GM18868 (cell line): ENCODE data around the gene CUL4A.

Source experiments
- ATAC-seq: cut with Tn5 transposase; IDR thresholded peaks from one replicate; pipeline ENCODE4 v1.9.1; 2021; ENCODE audit warnings: mild to moderate bottlenecking, moderate library complexity; ENCODE audit not compliant: unreplicated experiment

Gene CUL4A

DNA sequence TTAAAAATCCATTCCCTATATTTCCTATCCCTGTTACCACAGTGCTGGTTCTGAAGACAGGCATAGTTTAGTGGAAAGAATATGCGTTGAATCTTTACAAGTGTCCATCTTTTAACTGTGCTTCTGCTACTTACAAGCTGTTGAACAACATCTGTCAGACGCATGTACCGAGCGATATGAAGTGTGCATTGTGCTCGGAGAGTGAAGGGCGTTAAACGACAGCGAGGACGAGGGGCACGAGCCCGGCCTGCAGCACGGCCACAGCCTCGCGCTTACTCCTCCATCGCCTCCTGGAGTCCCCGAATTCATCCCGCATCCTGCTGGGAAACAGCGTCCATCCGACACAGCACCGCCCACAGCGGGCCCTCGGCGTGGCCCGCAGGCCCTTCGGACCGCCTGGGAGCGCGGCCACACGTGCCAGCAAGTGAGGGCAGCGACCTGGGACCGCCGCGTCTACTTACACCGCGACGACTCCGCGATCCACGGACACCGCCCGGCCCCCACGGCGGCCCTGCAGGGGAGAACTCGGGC, 1.5 kb upstream of the CUL4A start:
- no peak for ATAC-seq

DNA sequence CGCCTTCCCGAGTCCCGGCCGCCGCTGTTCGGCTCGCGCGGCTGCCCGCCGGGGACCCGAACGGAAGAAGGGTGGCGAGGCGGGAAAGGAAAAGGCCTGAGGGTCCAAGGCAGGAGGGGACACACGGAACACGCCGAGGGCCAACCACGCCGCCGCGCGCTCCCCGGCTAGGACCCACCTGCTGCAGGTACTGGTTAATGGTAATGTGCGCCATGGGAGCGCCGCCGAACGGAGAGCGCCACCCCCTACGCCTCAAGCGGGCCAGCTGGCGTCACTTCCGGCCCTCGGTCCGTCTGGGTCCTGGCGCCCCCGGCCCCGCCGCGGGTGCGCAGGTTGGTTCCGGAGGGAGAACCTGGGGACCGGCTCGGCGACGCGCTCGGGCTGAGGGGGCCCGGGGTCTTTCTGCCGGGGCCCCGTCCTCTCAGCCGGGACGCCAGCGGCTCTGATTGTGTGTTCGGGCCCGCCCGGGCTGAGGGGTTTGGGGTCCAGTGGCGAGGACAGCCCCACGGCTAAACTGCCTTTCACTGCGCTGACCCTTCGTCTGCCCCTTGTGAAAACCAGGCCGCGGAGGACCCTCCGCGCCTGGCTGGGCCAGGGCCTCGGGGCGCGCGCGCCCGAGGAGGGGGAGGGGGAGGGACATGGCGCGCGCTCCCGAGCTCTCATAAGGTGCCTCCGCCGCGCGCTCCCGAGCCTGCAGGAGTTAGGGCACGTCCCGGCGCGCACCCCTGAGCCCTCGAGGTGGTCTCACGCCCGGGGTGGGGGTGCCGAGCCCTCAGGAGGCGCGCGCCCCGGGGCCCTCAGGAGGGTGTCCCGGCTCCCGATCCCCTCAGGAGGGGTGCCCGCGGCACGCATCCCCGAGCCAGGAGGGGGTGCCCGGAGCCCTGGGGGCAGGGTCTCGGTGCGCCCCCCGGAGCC, 735 bp upstream of the CUL4A start, which contains the start of gene PCID2:
PCID2 (minus strand) TSS at position 249 of the 915 bp plus-strand sequence; CDS start at position 214, 35 bp downstream.
- ATAC-seq: peak; percentile 75

DNA sequence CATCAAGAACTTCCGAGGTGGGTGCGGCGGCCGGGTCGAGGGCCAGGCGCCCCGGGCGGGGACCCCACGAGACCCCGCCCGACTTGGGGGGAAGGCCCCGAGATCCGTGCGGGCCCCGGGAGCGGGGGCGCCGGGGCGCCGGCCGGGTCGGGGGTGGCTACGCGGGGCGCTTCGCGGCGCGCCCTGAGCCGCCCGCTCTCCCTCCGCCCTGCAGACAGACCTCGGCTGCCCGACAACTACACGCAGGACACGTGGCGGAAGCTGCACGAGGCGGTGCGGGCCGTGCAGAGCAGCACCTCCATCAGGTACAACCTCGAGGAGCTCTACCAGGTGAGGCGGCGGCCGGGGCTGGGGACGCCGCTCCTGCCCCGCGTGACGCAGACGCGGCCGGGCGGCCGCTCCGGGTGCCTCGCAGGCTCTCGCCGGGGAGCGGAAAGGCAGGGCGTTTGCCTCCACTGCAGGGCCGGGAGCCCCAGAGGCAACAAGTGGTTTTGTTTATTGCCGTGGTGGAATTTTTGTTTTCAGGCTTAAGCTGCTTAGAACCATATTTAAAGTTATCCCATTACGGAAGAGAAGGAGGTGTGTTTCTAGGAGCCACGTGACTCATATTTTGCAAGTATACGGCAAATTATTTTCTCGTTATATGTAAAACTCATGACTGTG, 477 bp downstream of the CUL4A start:
- peak; percentile 37 for ATAC-seq

DNA sequence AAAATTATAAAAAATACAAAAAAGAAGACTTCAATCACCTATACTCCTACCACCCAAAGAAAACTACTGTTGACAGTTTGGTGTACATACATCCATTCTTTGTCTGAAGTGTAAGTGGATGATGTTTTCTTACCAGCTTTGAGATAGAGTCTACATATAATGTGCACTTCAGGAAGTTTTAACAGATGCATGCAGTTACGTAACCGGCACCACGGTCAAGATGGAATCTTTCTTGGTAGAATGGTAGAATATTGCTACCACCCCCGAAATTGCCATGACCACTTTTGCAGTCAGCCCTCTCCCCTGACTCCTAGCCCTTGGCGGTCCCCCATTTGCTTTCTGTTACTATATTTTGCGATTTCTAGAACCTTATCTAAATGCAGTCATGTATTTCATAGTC, 1.4 kb downstream of the CUL4A start:
- ATAC-seq: no peak

DNA sequence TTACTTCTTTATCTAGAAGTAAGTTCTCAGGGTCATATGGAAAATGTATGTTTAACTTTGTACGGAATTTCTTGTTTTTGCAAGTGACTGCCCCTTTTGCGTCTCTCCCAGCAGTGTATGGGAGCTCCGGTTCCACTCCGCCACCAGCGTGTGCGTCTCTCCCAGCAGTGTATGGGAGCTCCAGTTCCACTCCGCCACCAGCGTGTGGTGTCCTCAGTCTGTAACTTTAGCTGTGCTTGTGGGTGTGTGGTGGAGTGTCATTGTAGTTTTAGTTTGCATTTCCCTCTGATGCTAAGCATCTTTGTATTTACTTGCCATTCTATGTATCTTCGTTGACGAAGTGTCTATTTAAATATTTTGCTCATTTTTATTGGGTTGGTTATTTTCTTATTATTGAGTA, 2.4 kb downstream of the CUL4A start:
- no peak for ATAC-seq

DNA sequence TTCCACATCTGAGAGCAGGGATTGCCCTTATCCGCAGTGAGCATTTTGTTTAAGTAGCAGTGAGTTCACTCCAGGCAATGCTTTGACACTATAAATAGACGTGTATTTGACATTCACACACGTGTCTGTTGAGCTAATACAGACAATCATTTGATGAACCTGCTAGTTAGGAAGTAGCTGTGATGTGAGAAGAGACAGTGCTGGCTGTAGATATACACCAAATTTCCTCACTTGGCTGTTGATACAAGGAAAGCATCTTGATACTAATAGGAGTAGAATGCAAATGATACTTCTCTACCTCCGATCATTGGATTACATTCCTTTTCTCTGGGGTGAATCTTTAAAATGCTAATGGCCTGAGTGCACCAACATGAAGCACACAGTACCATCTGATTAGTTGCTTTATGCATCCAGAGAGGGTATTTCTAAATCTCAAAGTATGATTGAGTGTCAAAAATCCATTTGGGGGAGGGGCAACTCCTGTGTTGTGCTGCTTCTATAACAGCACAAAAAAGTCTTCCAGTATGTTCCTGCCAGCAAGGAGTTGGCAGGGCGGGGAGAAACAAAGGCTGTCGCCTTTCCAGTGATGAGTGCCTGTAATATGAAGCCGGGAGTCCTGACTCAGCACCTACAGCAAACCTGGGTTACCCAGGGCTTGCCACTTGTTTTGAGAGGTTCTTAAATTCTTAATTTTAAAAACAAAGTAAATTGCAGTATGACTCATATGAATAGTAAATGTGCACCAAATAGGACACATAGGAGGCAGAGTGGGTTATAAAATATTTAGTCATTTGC, 7.0 kb downstream of the CUL4A start:
- no peak for ATAC-seq

DNA sequence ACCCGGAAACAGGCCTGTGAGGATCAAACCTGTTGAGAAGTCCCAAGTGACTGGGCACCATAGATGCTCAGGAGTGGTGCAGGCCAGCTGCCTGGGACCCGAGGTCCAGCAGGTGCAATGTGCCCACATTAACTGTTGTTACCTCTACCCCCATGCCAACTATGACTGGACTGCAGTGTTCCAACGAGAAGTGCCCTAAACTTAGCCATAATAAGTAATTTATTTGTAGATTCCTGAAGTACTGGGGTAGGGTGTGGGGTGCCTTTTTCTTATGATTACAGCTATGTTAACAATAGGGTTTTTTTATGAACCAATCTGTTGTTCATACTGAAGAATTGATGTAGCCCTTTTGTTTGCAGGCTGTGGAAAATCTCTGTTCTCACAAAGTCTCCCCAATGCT, 9.2 kb downstream of the CUL4A start:
- no peak for ATAC-seq

DNA sequence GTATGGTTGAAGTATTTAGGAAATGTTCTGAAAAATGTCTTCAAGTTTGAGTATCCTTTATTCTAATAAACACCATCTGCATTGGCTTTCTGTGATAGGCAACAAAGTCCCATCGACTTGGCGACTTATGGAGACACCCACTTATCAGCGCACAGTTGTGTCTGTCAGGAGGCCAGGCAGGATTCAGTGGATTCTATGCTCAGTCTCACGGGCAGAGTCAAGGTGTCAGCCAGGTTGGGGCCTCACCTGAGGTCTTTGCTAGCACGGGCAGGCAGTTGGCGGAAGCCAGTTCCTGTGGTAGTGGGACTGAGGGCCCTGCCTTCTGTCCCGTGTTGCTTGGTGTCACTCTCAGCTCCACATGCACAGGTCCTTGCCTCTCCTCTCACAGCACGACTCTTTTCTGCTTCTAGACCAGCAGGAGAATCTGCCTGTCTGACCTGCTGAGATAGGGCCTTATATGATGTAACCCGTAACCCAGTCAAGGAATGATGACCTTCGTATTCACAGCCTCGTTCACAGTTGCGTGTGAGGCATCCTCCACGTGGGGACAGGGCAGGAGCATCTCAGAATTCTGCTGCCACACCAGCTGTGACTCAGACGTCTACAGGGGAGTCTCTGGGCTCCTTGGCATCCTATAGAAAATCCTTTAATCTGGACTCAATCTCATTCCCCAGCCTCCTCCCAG, 10.0 kb downstream of the CUL4A start:
- no peak for ATAC-seq

DNA sequence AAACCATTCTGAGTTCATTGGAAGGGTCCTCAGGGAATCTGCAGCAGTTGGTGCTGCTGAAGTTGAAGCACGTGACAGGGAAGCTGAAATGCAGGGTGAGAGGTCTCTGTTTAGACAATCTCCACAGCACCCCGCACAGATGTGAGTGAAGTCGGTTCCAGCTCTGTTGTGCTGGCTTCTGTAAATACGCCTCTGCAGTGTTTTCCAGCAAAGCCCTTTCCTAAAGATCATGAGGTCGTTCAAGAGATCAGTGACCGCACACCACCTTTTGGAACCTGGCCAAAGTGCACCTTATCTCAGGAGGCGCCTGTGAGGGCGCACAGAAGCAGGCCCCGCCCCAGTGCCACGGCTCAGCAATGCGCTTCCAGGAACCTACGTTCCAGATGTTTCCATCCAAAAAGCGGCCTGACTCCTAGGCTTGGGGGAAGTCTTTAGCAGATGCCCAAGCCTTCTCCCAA, 10.8 kb downstream of the CUL4A start:
- ATAC-seq: no peak

DNA sequence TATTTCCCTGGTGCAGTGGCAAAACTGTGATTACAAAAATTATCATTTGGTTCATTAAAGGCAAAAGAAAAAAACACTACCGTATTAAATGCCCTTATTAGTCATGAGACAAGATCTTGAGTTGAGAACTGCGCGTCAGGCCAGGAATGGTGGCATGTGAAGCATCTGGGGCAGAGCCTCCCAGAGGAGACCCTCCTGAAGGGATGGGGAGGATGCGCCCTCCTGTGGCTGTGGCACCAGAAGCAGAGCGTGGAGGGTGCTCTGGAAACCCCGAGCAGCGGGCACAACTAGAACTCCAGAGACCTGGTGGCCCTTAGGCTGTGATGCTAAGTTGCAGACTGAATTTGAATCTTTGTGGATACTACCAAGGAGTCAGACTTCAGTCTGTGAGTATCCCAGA, 11.5 kb downstream of the CUL4A start:
- no peak for ATAC-seq

DNA sequence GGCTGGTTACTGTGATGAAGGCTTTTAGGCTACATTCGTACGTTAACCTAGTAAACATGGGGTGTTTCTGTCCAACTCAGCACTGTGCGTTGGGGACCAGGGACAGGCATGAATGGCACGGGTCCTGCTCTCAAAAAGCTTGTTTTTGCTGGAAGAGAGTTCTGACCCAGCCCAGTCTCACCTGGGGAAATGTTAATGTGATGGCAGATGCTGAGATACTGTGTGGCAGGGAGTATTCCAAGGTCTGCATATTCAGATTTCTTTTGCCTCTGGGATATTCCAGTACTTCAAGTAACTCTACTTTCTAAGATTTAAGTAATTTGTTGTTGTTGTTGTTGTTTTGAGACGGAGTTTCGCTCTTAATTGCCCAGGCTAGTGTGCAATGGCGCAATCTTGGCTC, 13.7 kb downstream of the CUL4A start:
- no peak for ATAC-seq

DNA sequence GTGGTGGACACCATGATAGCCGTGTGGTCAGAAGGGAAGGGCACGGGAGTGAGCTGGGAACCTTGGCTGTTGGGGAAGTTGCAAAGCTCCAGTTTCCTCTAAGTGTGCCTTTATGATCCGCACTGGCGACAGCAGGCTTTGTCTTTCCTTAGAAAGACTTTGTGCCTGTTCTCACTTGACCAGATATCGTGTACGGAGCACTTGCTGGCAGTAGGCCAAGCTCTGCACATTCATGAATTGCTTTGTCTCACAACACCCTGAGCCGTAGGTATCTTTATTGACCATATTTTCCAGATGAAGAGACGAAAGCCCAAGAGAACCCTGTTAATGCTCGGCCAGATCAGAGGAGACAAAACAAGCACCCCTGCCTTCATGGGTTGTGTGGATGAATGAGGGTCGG, 15.1 kb downstream of the CUL4A start:
- ATAC-seq: no peak

DNA sequence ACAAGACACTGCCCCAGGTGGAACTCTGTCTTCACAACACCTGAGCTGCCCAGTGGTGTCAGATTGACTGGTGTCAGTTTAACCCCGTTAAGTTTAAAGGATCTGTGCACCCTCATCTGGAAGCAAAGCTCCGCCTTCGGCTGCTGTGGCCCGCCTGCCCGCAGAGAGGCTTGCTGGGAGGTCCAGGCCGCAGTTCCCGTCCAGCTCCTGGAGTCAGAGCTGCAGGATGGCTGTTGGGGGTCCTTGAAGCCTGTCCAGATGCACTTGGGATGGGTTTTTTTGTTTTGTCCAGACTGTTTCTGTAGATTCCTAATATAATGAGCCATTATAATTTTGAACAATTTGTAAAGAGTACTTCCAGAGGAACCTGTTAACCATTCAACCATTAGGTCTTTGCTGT, 16.1 kb downstream of the CUL4A start:
- ATAC-seq: no peak

DNA sequence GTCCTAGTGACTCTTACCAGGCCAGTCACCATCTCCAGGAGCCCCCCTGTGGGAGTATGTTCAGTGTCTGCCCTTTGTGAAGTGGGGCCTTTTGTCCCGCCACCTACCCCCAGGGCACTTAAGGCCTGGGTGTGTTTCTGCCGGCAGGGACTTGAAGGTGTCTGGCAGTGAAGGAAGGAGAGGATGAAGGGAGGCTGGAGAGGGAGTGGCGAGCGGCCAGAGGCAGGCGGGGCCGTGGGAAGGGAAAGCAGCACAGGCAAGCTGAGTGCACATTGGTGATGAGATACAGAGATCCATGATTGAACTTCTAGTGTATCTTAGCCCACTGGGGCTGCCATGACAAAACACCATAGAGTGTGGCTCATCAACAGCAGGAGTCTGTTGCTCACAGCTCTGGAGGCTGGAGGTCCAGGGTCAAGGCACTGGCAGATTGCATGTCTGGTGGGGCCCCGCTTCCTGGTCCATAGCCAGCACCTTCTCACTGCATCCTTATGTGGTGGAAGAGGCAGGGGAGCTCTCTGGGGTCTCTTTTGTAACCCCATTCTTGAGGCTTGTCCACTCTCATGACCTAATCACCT, 17.5 kb downstream of the CUL4A start:
- ATAC-seq: no peak

DNA sequence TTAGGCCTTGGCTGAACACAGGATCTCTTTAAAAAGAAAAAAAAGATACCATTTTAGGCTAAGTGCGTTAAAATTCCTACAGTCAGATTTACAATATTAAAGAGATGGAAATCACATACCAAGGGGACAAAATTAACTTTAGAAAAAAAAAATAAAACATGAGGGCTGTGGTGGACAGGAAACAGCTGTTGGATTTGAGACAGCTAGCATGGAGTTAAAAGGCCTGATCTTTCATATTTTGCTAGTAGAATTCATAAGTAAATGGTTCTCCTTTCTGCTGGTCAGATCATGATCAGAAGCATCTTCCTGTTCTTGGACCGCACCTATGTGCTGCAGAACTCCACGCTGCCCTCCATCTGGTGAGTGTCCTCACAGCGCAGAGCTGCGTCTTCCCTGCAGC, 19.7 kb downstream of the CUL4A start:
- no peak for ATAC-seq

DNA sequence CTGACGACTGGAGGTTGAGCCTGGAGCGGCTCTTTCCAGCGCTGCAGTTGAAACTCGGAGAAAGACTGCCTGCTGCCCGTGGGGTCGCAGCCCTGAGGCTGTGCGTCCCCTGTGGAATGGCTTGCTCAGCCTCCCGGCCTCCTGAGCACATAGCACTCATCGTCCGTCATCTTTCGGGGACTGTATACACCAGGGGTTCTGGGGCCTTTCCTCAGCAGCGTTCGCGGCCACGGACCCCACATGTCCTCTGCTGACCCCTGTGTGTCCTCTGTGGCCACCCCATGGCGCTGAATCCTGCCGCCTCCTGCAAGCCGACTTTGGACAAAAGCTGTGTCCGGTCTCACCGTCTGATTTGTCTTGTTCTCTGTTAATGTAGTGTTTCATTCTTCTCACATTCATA, 20.4 kb downstream of the CUL4A start:
- no peak for ATAC-seq

DNA sequence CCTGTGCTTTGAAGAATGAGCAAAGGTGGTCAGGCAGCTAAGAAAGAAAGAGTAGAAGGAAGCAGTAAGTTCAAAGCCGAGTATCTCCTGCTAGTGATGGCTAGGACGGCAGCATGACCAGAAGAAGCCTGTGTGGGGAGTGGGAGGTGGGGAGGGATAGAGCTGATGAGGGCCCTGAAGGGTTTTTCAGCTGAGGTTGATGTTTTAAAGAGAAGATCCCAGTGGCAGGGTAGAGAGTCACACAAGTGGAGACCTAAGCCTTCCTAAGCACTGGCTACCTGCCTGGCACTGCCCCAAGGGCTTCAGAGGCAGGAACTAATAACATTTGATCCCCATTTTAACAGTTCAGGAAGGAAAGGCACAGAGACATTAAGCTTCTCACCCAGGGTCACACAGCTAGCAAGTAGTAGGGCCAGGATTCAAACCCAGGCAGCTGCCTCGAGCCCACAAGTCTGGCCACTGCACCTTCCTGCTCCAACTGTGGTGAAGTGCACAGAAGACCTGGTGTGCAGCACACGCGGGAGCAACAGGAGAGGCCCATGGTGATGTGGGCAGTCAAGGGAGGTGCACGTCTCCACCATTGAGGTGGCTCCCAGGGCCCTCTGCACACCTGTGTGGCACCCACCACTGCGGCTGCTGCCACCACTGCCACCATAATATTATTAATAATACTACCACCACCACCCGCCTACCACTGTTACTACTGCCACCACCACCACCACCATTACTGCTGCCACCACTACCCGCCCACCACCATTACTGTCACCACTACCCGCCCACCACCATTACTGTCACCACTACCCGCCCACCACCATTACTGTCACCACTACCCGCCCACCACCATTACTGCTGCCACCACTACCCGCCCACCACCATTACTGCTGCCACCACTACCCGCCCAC, 22.1 kb downstream of the CUL4A start:
- ATAC-seq: no peak

DNA sequence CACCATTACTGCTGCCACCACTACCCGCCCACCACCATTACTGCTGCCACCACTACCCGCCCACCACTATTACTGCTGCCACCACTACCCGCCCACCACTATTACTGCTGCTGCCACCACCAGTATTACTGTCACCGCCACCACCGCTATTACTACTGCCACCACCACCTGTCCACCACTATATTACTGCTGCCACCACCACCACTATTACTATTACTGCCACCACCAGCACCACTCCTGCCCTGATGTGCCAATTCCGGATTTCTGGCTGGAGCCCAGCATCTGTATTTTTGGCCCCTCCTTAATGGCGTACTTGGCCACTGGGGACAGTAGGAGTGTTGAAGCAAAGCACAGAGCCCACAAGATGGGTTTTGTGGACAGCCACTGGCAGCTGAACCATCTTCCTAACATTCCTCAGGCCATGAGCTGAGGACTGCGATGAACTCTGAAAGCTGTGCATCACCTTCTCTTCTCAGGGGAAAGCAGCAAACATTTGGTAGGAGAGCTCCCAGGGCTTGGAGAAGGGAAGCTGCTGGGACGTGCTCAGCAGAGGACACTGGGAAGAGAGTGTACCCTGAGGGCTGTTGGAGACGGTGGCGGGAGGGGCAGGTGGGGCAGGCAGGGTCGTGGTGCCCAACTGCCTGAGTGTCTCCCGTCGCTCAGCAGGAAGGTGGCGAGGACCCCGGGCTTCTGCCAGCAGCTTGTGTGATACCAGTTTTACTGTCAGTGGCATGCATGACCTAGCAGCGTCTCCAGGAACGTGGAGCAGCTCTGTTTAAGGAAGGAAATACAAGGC, 23.0 kb downstream of the CUL4A start:
- ATAC-seq: no peak
